HG03045 (cell line): ENCODE results near the gene GALNT18.

Experiments used
- ATAC-seq: cut with Tn5 transposase; IDR thresholded peaks from one replicate; pipeline ENCODE4 v1.9.1; 2021; ENCODE audit warnings: mild to moderate bottlenecking, moderate library complexity; ENCODE audit not compliant: unreplicated experiment

Gene GALNT18

GRCh38 chr11:11624926-11625325, 3.1 kb upstream of the GALNT18 start:
- no peak for ATAC-seq

GRCh38 chr11:11624204-11624603, 2.4 kb upstream of the GALNT18 start:
- no peak for ATAC-seq

- ATAC-seq, result no peak
Observed at GRCh38 chr11:11622772-11623171, 967 bp upstream of the GALNT18 start.

- no peak for ATAC-seq
Observed at GRCh38 chr11:11622340-11622706, 518 bp upstream of the GALNT18 start.

- ATAC-seq, result no peak
Observed at GRCh38 chr11:11620921-11621572, 758 bp downstream of the GALNT18 start.

- ATAC-seq, result no peak
Observed at GRCh38 chr11:11620173-11620920, 1.5 kb downstream of the GALNT18 start.

- no peak for ATAC-seq
Observed at GRCh38 chr11:11618973-11619435, 2.8 kb downstream of the GALNT18 start.

GRCh38 chr11:11615086-11615485, 6.7 kb downstream of the GALNT18 start:
- ATAC-seq, result no peak

GRCh38 chr11:11612439-11612838, 9.4 kb downstream of the GALNT18 start:
- no peak for ATAC-seq

GRCh38 chr11:11611381-11611780, 10.4 kb downstream of the GALNT18 start:
- ATAC-seq, result no peak

- ATAC-seq, result no peak
Observed at GRCh38 chr11:11608783-11609232, 13.0 kb downstream of the GALNT18 start.

GRCh38 chr11:11607772-11608171, 14.0 kb downstream of the GALNT18 start:
- ATAC-seq, result no peak

- ATAC-seq, result no peak
Observed at GRCh38 chr11:11605821-11606450, 15.9 kb downstream of the GALNT18 start.

- no peak for ATAC-seq
Observed at GRCh38 chr11:11605181-11605580, 16.6 kb downstream of the GALNT18 start.

- ATAC-seq, result no peak
Observed at GRCh38 chr11:11604370-11604990, 17.3 kb downstream of the GALNT18 start.

- no peak for ATAC-seq
Observed at GRCh38 chr11:11602011-11602410, 19.8 kb downstream of the GALNT18 start.

- no peak for ATAC-seq
Observed at GRCh38 chr11:11600288-11600687, 21.5 kb downstream of the GALNT18 start.

- no peak for ATAC-seq
Observed at GRCh38 chr11:11598243-11598642, 23.6 kb downstream of the GALNT18 start.

- no peak for ATAC-seq
Observed at GRCh38 chr11:11594162-11594561, 27.6 kb downstream of the GALNT18 start.

- no peak for ATAC-seq
Observed at GRCh38 chr11:11592146-11592684, 29.6 kb downstream of the GALNT18 start.

- ATAC-seq, result no peak
Observed at GRCh38 chr11:11589437-11589836, 32.4 kb downstream of the GALNT18 start.
